Smooth muscle cell of the brain vasculature (primary cell): ENCODE measurements around the gene KIAA1549.
A peak's percentile ranks its signal among the peaks of the same experiment; 100 is the strongest.

Source experiments
- DNase-seq: peaks from one replicate; pipeline ENCODE4 v3.0.0-alpha.2; 2012; ENCODE audit warnings: low read depth, low spot score

Gene KIAA1549

DNA sequence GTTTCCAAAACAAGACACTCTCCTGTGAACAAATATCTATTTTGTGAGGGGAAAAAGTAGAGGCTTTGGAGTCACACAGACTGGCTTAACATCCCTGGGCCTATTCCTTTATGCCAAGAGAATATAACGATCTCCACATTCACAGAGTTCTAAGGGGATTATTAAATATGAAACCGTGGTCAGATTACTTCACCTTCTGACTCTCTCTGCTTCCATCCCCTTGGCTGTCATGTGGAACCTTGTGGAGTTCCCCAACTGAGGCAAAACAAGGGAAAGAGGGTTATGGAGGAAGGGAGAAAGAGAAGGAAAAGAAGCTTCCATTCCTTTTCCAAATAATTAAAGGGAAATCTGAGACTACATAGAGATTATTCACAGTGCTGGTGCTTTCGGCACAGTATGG, 127.7 kb downstream of the KIAA1549 start:
- no peak for DNase-seq

DNA sequence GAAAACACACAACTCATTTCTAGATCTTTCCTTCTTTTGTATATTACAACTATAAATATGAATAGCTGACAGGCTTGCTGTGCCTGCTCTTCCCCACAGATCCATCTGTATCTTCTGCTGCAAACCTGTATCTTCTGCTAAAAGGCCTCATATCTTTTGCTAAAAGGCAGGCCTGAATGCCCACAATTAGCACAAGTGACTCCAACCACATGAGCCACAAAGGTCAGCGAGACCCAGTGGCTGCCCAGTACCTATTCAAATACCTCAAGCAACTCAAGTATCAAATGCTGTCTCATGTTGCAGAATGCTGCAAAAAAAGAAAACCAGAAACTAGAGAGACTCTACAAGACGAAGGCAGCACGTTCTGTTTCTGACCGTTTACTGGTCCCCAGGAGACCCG, 128.7 kb downstream of the KIAA1549 start:
- no peak for DNase-seq

GRCh38 chr7:138849701-138850100, 131.5 kb downstream of the KIAA1549 start:
- DNase-seq, result no peak

DNA sequence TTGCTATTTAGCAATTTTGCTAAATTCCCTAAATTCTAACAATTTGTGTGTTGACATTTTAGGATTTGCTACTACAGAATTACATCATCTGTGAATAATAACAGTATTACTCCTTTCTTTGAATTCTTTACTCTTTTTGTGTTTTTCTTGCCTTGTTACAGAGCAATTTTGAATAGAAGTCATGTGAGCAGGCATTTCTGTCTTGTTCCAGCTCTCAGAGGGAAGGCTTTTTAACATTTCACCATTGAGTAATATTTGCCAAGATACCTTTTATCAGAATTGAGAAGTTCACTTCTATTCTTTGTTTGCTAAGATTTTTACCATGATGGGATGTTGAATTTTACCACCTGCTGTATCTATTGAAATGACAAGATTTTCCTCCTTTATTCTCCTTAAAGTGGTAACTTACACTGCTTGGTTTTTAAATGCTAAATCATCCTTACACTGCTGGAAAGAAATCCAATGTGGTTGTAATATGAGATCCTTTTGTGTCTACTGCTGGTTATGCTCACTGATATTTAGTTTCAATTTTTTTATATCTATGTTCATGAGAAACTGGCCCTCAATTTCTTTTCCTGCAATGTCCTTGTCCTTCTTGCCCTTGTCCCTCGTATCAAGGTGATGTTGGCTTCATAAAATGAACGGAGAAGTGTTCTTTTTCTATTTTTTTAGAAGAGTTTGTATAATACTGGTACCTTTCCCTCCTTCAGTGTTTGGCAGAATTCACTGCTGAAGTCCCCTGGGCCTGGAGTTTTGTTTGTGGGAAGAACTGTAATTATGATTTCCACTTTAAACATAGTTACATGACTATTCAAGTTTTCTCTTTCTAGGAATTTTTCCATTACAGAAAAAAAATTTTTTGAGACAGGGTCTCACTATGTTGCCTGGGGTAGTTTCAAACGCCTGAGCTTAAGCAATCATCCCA, 132.9 kb downstream of the KIAA1549 start:
- DNase-seq, result no peak

DNA sequence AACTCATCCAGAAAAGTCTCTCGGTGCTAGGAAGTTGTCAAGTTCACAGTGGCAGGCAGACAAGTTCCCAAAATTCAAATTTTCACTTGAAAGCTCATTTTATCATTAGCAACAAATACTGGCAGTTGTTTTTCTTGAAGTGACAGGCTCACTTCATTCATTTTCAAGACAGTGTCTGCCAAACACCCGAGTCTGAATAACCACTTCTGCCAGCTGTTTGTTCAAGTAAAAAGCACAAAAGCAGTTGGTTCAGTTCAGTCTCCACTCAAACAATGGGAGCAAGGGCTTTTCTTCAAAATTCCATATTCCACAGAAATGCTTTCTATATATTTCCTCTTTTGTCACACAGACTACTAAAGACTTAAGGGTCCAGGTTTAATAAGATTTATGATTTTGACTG, 135.5 kb downstream of the KIAA1549 start:
- no peak for DNase-seq

DNA sequence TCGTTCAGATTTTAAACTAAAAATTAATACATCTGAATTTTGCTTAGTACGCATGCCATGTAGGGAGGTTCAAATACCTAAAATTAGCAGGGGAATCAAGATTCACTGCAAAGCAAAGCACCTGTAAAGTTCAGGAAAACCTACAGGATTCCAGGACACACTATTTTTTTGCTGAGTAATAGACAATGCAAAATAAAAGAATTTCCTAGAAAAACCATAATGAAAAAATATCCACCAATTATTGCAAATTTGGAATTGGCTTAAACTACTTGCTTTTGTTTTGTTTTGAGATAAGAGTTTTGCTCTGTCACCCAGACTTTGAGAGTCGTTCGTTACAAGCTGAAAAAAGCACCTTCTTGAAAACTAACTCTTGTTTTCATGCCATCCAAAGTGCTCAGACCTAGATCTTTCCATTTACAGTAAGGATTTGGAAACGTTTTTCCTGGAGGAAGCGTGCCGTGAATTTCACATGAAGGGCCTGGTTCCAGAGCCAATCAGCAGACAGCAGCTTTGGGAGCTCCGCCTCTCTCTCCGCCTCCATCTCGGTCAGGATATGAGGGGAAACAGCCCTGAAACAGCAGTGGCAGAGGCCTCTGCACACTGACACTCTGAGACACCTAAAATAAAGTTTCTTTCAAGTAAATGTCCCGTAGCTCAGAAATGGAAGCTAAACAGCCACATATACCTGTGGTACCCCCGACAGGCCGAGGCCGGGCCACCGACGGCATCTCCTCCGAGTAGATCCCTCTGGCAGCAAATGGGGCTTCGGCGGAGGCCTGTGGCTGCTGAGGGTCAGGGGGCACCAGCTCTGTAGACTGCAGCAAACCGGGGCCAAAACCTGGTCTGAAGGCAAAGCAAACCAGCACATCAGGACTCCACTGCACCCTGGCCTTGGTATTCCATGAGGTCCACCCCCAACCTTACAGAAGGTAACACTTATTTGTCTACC, 137.3 kb downstream of the KIAA1549 start:
- DNase-seq, result no peak

DNA sequence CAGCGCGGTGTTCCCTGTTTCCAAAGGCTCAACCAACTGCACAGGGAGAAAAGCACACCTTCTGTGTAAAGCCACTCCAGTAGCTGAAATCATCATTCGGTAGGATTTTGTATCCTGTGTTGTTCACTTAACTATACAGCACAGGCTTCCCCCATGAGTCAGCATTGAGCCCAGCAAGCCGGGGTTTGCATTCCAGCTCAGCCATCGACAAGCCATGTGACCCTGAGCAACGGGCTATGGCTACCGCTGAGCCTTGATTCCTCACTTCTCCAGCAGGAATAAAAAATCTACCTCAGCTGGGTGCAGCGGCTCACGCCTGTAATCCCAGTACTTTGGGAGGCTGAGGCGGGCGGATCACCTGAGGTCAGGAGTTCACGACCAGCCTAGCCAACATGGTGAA, 139.1 kb downstream of the KIAA1549 start:
- DNase-seq, result peak; percentile 18

GRCh38 chr7:138838166-138838565, 143.0 kb downstream of the KIAA1549 start:
- no peak for DNase-seq

DNA sequence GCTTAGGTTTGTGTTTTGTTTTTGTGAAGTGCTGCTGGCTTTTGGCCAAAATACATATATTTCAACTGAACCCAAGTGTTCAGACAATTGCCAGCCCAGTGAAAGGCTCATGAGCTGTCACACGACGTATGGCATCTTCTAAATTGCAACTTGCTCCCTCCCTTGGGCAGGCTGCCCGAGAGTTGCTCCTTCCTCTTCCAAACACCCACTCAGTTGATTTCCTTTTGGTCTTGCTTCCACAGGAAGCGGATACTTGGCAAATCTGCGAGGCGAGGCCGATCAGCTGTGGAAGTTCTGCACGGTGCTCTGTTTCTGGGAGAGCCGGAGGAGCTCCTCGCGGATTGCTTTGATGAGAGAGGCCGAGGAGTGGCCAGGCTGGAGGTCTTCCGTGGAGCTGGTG, 143.6 kb downstream of the KIAA1549 start:
- no peak for DNase-seq

DNA sequence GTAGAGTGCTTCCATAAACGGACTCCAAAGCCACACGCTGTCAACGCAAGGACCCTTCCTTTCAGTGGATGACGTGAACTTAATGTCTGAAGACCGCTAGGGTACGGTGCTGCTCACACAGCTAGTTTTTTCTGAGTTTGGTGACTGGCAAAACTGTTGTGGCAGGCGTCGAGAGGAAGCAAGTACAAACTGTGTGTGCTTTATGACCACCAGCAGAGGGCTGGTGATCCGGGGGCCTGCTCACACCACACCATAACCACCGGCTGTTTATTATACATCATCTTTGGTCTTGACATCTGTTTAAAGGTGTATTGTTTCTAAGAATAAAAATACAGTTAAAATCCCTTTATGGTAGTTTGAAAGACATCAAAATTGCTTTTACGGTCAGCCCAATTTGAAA, 146.1 kb downstream of the KIAA1549 start:
- DNase-seq, result no peak

DNA sequence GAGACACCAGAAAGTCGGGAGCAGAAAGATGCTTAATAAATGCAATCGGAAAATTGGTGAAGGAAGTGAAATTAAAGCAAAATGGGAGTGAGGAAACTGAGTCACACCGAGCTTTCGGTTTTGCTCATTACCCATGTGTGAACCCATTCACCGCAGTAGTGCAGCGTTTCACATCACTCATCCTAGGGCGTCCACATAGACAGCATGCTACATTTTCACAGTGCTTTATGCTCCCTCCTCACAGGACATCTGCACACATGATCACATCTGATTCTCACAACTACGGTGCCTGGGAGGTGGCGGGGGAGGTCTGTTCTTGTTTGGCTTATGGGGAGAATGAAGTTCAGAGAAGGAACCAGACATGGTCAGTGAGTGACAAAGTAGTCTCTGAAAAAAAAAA, 146.6 kb downstream of the KIAA1549 start:
- no peak for DNase-seq

GRCh38 chr7:138833596-138833995, 147.6 kb downstream of the KIAA1549 start:
- no peak for DNase-seq

DNA sequence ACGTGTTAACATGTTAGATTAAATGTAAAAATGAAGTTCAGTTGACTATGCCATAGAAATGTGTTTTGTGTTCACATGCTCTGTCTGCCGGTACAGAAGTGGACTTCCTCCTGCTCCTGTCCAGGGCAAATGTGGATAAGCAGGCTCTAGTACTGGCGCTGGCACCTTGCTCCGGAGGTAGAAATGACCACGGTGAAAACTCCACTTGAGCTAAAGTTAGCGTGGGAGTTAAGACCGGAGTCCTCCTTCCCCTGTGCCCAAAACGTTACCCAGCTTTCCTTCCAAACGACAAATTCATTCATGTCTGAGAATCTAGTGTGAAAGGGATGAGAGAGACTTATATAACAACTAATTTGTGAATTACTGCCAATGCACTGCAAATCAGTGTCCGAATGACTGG, 148.2 kb downstream of the KIAA1549 start:
- no peak for DNase-seq

DNA sequence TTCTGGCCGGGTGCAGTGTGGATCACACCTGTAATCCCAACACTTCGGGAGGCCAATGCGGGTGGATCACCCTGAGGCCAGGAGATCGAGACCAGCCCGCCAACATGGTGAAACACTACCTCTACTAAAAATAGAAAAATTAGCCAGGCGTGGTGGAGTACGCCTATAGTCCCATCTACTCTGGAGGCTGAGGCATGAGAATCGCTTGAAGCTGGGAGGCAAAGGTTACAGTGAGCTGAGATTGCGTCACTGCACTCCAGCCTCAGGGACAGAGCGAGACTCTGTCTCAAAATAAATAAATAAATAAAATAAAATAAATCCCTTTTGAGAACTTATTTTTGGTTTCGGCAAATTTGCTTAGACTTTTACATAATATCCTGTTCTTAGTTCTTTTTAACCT, 151.9 kb downstream of the KIAA1549 start:
- no peak for DNase-seq

DNA sequence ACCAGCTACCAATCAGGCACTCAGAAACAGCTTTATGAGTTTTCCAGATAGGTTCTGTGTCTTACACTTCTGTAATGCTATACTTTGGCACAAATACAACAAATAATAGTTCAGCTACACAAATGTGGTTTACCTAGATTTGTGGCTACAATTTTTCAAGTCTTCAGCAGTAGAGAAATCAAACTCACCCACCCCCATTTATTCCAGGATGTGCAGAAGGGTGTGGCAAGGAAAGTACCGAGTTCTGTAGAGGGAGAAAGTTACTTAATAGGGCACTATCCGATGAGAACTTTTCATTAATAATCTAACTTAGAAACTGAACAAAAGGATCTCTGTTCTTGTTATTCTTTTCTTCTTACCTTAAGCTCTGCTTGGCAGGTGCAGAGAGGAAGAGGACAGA, 152.9 kb downstream of the KIAA1549 start:
- DNase-seq, result no peak

DNA sequence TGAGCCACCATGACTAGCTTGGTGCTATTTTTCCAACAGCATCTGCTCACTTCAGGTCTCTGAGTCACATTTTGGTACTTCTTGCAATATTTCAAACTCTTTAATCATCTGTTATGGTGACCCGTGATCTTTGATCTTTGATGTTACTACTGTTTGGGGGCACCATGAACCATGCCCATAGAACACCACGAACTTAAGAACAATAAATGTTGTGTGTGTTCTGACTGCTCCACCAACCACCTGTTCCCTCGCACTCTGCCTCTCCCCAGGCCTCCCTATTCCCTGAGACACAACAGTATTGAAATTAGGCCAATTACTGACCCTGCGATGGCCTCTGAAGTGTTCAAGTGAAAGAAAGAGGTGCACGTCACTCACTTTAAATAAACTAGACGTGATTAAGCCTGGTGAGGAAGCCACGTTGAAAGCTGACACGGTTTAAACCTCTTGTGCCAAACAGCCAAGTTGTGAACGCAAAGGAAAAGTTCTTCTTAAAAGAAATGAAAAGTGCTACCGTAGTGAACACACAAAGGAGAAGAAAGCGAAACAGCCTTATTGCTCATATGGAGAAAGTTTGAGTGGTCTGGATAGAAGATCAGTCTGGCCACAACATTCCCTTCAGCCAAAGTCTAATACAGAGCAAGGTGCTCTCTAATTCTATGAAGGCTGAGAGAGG, 156.0 kb downstream of the KIAA1549 start:
- no peak for DNase-seq

DNA sequence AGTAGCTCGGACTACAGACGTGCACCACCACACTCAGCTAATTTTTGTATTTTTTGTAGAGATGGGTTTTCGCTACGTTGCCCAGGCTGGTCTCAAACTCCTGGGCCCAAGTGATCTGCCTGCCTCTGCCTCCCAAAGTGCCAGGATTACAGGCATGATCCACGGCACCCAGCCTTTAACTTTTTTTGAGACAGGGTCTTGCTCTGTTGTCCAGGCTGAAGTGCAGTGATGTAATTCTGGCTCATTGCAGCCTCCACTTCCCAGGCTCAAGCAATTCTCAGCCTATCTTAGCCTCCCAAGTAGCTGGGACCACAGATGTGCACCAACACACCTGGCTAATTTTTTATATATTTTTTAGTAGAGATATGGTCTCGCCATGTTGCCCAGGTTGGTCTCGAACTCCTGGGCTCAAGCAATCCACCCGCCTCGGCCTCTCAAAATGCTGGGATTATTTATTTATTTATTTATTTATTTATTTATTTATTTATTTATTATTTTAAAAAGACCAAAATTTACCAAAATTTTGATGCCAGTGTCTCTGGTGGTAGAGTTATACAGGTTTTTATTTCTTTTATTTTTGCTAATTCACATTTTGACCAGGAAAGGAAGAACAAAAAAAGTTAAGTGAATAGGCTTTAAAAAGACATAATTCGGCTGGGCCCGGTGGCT, 158.2 kb downstream of the KIAA1549 start:
- no peak for DNase-seq

DNA sequence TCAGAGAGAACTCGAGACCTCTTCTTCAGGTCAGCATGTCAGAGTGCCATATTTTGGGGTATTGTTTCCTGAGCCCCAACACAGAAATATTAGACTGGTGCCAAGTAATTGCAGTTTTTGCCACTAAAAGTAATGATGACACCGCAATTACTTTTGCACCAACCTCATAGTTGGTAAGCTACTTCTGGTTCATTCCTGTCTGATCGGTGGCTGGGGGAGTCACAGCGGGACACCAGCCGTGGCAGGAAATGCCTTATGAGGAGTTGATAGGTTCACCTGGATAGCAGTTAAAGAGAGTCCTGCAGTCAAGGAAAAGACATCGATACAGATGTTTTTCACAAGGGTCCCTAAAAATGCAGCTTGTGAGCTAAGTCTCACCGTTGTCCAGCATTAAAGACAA, 159.3 kb downstream of the KIAA1549 start:
- DNase-seq, result no peak

DNA sequence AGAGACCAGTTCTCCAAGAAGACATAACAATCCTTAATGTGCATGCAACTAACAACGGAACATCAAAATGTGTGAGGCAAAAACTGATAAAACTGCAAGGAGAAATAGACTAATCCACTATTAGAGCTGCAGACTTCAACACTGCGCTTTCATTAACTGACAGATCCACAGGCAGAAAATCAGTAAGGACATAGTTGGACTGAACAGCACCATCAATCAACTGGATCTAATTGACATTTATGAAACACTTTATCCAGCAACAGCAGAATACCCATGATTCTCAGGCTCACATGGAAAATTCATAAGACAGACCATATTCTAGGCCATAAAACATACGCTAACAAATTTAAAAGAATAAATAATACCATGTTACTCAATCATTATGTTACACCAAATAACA, 161.6 kb downstream of the KIAA1549 start:
- DNase-seq, result no peak

DNA sequence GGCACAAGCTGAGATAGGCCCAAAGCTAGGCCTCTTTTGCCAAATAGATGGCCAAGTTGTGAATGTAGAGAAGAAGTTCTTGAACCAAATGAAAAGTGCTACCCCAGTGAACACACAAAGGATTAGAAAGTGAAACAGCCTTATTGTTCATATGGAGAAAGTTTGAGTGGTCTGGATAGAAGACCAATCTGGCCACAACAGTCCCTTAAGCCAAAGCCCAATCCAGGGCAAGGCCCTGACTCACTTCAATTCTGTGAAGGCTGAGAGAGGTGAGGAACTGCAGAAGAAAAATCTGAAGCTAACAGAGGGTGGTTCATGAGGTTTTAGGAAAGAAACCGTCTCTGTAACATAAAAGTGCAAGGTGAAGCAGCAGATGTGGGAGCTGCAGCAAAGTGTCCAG, 164.5 kb downstream of the KIAA1549 start:
- no peak for DNase-seq

- DNase-seq, result no peak
Observed at GRCh38 chr7:138814816-138815332, 166.3 kb downstream of the KIAA1549 start.
